Calu3 (cell line): ENCODE data around the gene CCL13. TPM values are rescaled to one million over a fixed set of nuclear protein-coding genes. Genes with fewer than 3 reads are reported as not detected.
"Not testable (repeated sequence)": the region's sequence is repeated elsewhere in the genome, so short reads cannot be mapped to it uniquely, and the experiment has no call there.

Source experiments
- BruUV-seq: library from RNA; stranded (reverse); fragments of 400-500 nt; replicated peaks from 2 replicates; lab custom pipeline; 2021; lab: Mats Ljungman, UMichigan
- CTCF ChIA-PET: fragments of 300-600 bp; sonication (Branson Sonifier 250); formaldehyde crosslinking; loops from one replicate; lab custom pipeline; 2022; ENCODE audit warnings: antibody characterized with exemption; lab: Charles Lee
- DNase-seq: peaks from one replicate; pipeline ENCODE4 v3.0.0; 2022
- H3K27ac Mint-ChIP-seq: one replicate; pipeline ENCODE4 v1.8.0; 2022; ENCODE audit warnings: mixed read lengths; ENCODE audit not compliant: unreplicated experiment
- H3K27me3 Mint-ChIP-seq: one replicate; pipeline ENCODE4 v1.8.0; 2022; ENCODE audit warnings: mixed read lengths; ENCODE audit not compliant: unreplicated experiment
- H3K36me3 Mint-ChIP-seq: one replicate; pipeline ENCODE4 v1.8.0; 2022; ENCODE audit warnings: mild to moderate bottlenecking, moderate library complexity, mixed read lengths; ENCODE audit not compliant: insufficient read depth, unreplicated experiment
- H3K4me1 Mint-ChIP-seq: one replicate; pipeline ENCODE4 v1.8.0; 2022; ENCODE audit warnings: mild to moderate bottlenecking, low read depth, mixed read lengths; ENCODE audit not compliant: unreplicated experiment
- H3K4me3 Mint-ChIP-seq: one replicate; pipeline ENCODE4 v1.8.0; 2022; ENCODE audit warnings: mild to moderate bottlenecking, low read depth, moderate library complexity, mixed read lengths; ENCODE audit not compliant: unreplicated experiment
- H3K9me3 Mint-ChIP-seq: one replicate; pipeline ENCODE4 v1.8.0; 2022; ENCODE audit warnings: low read depth, mixed read lengths; ENCODE audit not compliant: unreplicated experiment
- intact Hi-C: fragments of 100-400 bp; cut with micrococcal nuclease; formaldehyde crosslinking; loops from one replicate; pipeline ENCODE4 v1.10.0; 2022; ENCODE audit not compliant: unreplicated experiment
- total RNA-seq: library from RNA; stranded (reverse); gene quantifications from 2 replicates; pipeline ENCODE4 v1.2.3, GENCODE V29; 2022
- TF ChIP-seq, protein P1 (sequence below): fragments of 200-600 bp; IDR thresholded peaks from one replicate; pipeline ENCODE4 v1.8.0; 2022; ENCODE audit warnings: antibody characterized with exemption; ENCODE audit not compliant: unreplicated experiment

The CCL13 gene
- total RNA-seq, 1 experiment from 2014 or later: not detected

DNA sequence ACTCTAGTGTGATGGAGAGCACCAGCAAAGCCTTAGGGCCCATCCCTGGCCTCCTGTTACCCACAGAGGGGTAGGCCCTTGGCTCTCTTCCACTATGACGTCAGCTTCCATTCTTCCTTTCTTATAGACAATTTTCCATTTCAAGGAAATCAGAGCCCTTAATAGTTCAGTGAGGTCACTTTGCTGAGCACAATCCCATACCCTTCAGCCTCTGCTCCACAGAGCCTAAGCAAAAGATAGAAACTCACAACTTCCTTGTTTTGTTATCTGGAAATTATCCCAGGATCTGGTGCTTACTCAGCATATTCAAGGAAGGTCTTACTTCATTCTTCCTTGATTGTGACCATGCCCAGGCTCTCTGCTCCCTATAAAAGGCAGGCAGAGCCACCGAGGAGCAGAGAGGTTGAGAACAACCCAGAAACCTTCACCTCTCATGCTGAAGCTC lies 37.2 kb upstream of the CCL13 start, which contains the start of gene CCL8:
Gene CCL8, plus strand, starts transcription at position 397 of the 445 bp plus-strand sequence. CDS start 67 bp downstream, outside the sequence.
- Mint-ChIP-seq H3K9me3 (no peaks in the 10 kb centered on the region), H3K27me3 (peaks cover 78% of the 10 kb centered on the region), H3K4me1 (no peaks in the 10 kb centered on the region), H3K27ac (no peak within 1 kb of the TSS), H3K4me3 (no peak within 1 kb of the TSS), H3K36me3 (no peaks in the 10 kb centered on the region)
- no TSS peak for BruUV-seq
- CTCF ChIA-PET: no interaction called here
- no peak for DNase-seq
- intact Hi-C loops: no loop called here
- TF ChIP-seq, protein P1, sequence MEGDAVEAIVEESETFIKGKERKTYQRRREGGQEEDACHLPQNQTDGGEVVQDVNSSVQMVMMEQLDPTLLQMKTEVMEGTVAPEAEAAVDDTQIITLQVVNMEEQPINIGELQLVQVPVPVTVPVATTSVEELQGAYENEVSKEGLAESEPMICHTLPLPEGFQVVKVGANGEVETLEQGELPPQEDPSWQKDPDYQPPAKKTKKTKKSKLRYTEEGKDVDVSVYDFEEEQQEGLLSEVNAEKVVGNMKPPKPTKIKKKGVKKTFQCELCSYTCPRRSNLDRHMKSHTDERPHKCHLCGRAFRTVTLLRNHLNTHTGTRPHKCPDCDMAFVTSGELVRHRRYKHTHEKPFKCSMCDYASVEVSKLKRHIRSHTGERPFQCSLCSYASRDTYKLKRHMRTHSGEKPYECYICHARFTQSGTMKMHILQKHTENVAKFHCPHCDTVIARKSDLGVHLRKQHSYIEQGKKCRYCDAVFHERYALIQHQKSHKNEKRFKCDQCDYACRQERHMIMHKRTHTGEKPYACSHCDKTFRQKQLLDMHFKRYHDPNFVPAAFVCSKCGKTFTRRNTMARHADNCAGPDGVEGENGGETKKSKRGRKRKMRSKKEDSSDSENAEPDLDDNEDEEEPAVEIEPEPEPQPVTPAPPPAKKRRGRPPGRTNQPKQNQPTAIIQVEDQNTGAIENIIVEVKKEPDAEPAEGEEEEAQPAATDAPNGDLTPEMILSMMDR: no peak

DNA sequence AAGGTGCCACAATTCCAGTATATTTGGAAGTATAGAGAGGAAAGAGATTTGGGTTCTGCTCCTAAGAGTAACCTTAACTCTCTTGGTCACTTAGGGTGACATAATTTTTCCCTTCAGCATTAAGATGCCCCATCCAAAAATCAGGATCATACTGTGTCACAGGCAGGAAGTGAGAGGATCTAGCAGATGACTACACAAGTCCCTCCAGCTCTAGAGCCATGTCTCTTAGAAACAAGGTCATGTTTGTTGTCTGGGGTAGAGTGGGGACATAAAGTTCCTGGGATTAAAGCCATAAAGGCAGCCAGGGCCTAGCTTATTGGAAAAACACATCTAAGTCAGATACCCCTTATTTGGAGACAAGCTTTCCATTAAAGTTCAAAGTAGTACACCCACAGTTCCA lies 34.3 kb upstream of the CCL13 start:
- no peaks in the 10 kb centered on the region for H3K36me3 Mint-ChIP-seq
- BruUV-seq: no TSS peak
- DNase-seq: no peak
- intact Hi-C loops: no loop called here
- H3K9me3 Mint-ChIP-seq: no peaks in the 10 kb centered on the region
- no peaks in the 10 kb centered on the region for H3K4me1 Mint-ChIP-seq
- H3K4me3 Mint-ChIP-seq: no peak overlapping the region
- TF ChIP-seq, protein P1: no peak
- H3K27ac Mint-ChIP-seq: no peak overlapping the region
- CTCF ChIA-PET: no interaction called here
- peaks cover 70% of the 10 kb centered on the region for H3K27me3 Mint-ChIP-seq

DNA sequence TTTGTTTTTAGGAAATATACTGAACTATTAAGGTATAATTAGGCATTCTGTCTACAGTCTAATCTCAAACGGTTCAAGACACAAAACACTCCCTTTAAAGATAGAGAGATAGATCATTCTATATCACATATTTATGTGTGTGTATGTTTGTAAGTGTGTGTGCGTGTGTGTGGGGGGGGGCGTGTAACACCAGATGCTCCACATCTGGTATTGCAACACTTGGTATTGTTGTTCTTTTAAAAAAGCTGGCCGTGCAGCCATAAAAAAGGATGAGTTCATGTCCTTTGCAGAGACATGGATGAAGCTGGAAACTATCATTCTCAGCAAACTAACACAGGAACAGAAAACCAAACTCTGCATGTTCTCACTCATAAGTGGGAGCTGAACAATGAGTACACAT lies 28.7 kb upstream of the CCL13 start:
- DNase-seq, H3K4me3 Mint-ChIP-seq, H3K27ac Mint-ChIP-seq, CTCF ChIA-PET, H3K9me3 Mint-ChIP-seq, BruUV-seq, H3K36me3 Mint-ChIP-seq, intact Hi-C loops, H3K4me1 Mint-ChIP-seq: not testable (repeated sequence)
- H3K27me3 Mint-ChIP-seq: peaks cover 46% of the 10 kb centered on the region

DNA sequence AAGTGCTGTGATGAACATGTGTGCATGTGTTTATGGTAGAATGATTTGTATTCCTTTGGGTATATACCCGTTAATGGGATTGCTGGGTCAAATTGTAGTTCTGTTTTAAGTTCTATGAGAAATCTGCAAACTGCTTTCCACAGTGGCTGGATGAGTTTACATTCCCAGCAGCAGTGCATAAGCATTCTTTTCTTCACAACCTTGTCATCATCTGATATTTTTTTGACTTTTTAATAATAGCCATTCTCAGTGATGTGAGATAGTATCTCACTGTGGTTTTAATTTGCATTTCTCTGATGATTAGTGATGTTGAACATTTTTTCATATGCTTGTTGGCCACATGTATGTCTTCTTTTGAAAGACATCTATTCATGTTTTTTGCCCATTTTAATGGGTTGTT lies 18.6 kb upstream of the CCL13 start:
- CTCF ChIA-PET: no interaction called here
- no peaks in the 10 kb centered on the region for H3K9me3 Mint-ChIP-seq

More for the DNA sequence above, 18.6 kb upstream of the CCL13 start:
- no peaks in the 10 kb centered on the region for H3K36me3 Mint-ChIP-seq
- no peak for DNase-seq
- BruUV-seq: no TSS peak
- no peak overlapping the region for H3K27ac Mint-ChIP-seq
- TF ChIP-seq, protein P1: no peak
- H3K4me1 Mint-ChIP-seq: no peaks in the 10 kb centered on the region
- H3K4me3 Mint-ChIP-seq: no peak overlapping the region
- H3K27me3 Mint-ChIP-seq: peaks cover 38% of the 10 kb centered on the region
- intact Hi-C loops: no loop called here
